Mesenteric fat pad (tissue), 1 donor: ENCODE data around the gene SLC26A2. TPM values are rescaled to one million over a fixed set of nuclear protein-coding genes. Genes with fewer than 3 reads are reported as not detected.
A peak's percentile ranks its signal among the peaks of the same experiment; 100 is the strongest.
"Not testable (repeated sequence)": the region's sequence is repeated elsewhere in the genome, so short reads cannot be mapped to it uniquely, and the experiment has no call there.

ENCODE experiments used
- DNase-seq: peaks from one replicate; pipeline ENCODE4 v3.0.0-alpha.2; 2020; ENCODE audit warnings: low spot score
- total RNA-seq: library from RNA; stranded (reverse); fragmentation: NEBNext Ultra II Directional; extraction: Animal tissue kit (Norgen Biotek cat#: 25700); gene quantifications from one replicate; pipeline ENCODE4 v1.2.1, GENCODE V29; 2021
- donor health status: DM: yes; HTN: yes; CAD: no.

SLC26A2 gene
- total RNA-seq, 1 donor from 2014 or later: 13.1 TPM

DNA sequence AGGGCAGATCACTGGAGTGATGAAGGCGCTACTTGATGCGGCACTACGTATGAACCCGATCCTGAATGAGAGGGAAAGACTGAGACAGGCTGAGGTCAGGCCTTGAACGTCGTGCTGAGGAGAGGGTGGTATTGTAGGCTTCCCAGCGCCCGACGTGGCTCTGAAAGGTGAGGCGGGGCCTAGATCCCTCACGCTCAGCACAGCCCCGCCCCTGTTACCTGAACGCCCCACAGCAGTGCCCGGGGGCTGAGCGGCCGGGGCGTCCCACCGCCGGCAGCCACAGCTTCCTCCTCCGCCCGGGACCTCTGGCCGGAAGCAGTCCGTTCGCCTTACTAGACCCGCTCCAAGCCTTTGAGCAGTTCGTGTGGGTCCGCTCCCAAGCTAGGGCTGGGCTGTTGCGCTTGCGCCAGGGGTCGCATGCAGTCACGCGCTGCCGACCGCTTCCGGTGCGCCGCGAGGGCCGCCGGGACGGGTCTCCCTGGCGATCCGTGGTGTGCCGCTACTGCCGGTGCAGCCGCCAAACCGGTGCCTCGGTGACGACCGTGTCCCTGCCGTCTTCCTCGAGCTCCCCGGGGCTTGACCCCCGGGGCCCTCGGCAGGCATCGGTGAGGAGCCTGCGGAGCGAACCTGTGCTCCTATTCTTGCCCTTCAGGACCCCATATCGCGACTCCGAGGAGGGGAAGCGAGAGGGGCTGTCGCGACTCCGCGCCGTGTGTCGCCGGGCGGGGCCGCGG, 39.9 kb downstream of the SLC26A2 start, which contains the start of the genes HMGXB3 and TIGD6:
HMGXB3 (plus strand) TSS at position 484 of the 734 bp plus-strand sequence. CDS start 4,114 bp downstream, outside the sequence.
TIGD6 (minus strand) TSS at position 399 of the 734 bp plus-strand sequence. CDS start 4,306 bp downstream, outside the sequence.
- peak; percentile 98 for DNase-seq

DNA sequence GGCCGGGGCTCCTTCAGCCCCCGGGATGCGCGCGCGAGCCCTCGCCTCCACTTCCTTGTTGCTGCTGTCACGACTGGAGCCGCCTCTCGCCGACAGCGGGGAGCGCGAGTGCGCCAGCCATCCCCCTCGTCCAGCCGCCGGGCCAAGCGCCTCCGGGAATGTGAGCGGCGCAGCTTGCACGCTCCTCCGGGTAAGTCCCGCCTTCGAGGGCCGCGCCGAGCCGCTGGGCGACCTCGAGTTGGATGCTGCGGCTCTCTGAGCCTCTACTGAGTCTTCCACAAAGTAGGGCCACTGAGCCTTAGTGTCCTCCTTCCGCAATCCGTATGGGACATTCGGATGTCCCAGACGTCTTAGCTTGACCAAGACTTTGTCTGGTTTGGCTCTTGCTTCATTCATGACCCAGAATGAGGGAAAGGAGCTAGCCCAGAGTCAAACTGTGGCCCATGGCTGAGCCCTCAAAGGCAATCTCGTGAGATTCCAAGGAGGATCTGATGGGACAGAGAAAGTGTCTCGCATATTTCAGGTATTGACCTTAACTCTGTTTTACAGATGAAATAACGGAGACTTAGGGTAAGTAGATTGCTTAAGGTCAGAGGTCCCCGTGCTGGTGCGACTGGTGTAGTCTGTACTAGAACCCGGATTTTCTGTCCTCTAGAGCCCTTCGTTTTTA, 40.6 kb downstream of the SLC26A2 start:
- DNase-seq: no peak

DNA sequence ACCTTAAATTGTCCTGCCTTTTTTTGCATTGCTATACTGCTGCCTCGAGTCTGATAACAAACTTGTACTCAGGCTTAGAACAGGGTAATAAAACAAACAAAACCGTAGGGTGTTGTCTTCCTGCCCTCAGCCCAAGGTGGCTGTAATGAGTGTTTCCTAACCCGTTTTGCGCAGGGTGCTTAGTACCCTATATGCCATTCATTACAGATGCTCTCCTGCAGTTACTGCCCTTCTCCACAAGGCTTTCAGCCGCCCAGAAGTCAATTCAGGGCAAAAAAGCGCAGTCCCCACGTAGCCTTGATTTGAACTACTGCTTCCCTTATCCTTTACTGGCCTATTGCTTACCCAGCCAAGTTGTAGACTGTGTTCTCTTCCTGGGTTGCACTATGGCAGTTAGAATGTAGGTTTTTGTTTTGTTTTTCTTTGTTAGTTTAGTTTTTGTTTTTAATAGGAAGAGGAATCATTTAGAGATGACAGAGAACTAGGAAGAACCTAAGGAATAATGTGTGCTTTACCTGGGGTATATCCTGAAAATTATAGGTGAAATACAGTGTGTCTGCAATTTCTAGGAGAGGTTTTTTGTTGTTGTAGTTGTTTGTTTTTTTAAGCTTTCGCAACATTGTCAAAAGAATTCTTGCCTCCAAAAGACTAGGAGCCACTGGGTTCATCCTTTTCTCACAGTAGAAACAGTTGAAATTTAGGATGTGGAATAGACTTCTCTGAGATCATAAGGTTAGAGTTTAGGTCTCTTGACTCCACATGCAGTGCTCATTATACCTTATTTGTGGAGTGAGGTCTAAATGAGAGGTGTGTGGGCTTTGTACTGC, 41.3 kb downstream of the SLC26A2 start:
- DNase-seq: no peak

GRCh38 chr5:150006318-150006717, 45.8 kb downstream of the SLC26A2 start:
- no peak for DNase-seq

DNA sequence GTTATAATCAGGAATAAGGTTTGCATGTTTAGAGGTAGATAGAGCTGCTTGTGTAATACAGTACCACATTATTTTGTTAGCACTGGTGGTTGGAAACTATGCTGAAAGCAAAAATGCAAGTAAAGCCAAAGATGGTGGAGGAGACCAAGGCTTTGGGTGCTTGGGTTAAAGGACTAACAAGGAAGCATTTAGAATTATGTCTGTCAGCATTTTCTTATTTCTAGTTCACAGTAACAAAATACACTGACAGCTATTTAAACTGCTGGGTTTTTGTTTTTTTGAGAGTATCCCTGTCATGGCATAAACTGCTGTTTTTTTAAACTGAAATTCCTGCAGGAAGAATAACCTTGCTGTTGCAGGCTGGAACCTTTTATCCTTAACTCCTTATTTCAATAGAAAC, 46.5 kb downstream of the SLC26A2 start:
- no peak for DNase-seq

- DNase-seq: no peak
Measured at GRCh38 chr5:150009671-150010387, 49.3 kb downstream of the SLC26A2 start.

DNA sequence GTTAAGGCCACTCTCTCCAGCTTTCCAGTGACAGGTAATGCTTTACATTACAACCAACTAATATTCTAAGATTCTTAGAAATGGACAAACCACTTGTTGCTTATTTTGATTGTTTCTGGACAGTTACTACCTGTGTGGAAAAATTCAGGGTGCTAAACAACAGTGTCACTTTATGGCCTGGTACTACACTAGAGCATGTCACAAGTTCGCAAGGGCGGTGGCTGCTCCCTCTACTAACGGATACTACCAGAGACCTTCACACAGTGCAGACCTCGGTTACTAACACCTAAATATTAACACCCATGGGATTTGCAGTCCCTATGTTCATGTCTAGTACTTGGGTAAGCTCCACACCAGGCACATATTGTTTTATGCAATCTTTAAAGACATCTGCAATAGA, 53.4 kb downstream of the SLC26A2 start:
- no peak for DNase-seq

DNA sequence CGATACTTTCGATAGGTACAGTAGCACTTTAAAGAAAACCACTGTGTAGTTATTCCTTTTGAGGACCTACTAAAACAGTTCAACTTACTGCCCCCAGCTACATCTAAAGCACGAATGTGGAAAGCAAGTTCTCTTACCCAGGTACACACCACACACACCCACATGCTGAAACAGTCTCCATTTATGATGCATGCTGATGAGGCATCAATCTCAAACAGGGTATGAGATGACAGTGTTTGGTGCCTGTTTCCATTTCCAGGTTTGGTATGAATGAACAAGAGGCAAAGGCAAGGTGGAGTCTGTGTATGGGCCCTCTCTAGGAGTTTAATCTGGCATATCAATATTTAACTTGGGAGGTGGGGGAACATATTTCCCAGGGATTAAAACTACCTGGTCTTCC, 53.9 kb downstream of the SLC26A2 start:
- no peak for DNase-seq

- no peak for DNase-seq
Measured at GRCh38 chr5:150015415-150015814, 54.9 kb downstream of the SLC26A2 start.

GRCh38 chr5:150016537-150016936, 56.0 kb downstream of the SLC26A2 start:
- DNase-seq: no peak

GRCh38 chr5:150017226-150018005, 56.9 kb downstream of the SLC26A2 start:
- no peak for DNase-seq

GRCh38 chr5:150020249-150020648, 59.7 kb downstream of the SLC26A2 start:
- no peak for DNase-seq

DNA sequence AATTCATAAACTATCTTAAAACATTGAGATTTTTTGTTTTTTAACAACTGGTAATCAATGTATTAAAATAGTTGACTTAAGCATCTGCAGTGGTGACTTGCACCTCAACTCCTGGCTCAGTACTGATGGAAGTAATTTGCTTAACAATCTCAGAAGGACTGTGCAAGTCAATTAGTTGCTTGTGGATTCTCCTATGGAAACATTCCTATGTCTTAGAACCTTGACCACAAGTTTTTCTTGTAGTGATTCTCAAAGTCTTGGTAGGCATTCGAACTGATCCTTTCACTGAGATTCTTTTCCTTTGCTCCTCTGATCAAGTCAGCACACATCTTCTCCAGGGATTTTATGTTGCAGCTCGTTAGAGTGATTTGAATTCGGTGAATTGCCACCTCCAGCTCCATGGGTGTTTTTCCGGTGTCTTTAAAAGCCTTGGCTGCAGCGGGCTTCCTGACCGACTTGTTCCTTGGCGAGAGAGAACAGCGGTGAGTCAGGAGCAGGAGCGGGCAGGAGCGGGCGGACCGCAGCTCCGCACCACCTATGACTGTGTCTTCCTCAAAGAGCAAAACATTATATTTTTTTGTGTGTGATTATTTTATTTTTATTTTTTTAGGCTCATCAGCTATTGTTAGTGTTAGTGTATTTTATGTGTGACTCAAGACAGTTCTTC, 61.1 kb downstream of the SLC26A2 start:
- no peak for DNase-seq

GRCh38 chr5:150022158-150022531, 61.6 kb downstream of the SLC26A2 start:
- no peak for DNase-seq

- no peak for DNase-seq
Measured at GRCh38 chr5:150022681-150023080, 62.1 kb downstream of the SLC26A2 start.

DNA sequence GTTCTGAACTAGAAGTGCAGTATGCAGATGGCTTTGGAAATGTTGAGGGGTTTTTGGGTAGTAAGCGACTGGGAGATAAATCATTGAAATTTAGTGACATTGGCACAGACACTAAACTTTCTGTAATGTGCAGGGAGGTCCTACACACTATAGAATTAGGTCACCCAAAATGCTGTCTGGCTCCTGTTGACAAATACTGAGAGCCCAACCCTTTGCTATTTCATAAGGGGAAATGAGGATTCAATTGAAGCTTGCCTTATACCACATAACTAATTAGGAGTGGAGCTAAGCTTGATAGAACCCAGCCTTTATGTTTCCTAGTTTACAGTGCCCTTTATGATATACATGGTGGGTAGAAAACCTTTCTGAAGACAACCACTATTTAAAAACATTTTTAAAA, 62.6 kb downstream of the SLC26A2 start:
- no peak for DNase-seq

DNA sequence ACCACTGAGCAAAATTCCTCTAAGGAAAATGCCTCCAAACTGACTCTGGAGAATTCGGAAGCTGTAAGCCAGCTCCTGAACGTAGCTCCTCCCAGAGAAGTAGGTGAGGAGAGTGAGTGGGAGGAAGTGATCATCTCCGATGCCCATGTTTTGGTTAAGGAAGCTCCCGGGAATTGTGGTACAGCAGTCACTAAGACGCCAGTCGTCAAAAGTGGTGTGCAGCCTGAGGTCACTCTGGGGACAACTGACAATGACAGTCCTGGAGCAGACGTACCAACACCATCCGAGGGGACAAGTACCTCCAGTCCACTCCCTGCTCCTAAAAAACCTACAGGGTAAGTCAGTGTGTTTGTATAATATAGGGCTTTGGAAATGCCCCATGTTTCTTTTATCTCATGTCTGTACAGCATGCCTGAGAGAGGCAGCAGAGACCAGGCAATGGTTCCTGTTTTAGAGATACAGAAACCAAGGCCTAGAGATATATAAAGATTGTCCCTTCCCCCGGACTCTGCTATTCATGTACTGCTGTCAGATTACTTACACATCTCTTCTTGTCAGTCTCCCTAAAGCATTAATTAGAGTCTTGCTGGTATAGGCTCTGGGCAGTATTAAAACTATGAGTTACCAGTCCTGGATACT, 63.9 kb downstream of the SLC26A2 start:
- no peak for DNase-seq

DNA sequence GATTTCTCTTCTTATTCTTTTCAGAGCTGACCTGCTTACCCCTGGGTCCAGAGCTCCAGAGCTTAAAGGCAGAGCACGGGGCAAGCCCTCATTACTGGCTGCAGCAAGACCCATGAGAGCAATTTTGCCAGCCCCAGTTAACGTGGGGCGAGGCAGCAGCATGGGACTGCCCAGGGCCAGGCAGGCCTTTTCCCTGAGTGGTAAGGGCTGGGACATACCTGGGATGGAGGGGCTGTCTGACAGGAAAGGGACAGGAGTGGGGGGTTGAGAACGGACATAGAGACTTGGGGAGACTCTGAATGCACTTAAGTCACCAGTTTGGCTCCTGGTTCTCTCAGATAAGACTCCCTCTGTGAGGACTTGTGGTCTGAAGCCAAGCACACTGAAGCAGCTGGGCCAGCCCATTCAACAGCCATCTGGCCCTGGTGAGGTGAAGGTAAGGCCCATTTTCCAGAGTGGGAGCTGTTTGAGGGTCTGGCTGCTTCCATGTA, 66.2 kb downstream of the SLC26A2 start:
- no peak for DNase-seq

DNA sequence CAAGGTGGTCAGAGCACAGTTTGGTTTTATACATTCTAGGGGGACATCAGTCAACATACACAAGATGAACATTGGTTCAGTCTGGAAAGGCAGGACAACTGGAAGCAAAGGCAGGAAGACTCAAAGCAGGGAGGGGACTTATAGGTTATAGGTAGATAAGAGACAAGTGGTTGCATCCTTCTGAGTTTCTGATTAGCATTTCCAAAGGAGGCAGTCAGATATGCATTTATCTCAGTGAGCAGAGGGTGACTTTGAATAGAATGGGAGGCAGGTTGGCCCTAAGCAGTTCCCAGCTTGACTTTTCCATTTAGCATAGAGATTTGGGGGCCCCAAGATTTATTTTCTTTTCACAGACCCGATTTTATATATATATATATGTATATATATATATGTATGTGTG, 67.5 kb downstream of the SLC26A2 start:
- not testable (repeated sequence) for DNase-seq
